Activated T-helper 1 cell treated with Interleukin-2 at 50 U/mL for 16 hours (primary cell): ENCODE data around the gene POLG2.
"Not testable (repeated sequence)": the region's sequence is repeated elsewhere in the genome, so short reads cannot be mapped to it uniquely, and the experiment has no call there.

Source experiments
- DNase-seq: peaks from one replicate; pipeline ENCODE4 v3.0.0-alpha.2; 2020; ENCODE audit warnings: low read depth

The POLG2 gene

DNA sequence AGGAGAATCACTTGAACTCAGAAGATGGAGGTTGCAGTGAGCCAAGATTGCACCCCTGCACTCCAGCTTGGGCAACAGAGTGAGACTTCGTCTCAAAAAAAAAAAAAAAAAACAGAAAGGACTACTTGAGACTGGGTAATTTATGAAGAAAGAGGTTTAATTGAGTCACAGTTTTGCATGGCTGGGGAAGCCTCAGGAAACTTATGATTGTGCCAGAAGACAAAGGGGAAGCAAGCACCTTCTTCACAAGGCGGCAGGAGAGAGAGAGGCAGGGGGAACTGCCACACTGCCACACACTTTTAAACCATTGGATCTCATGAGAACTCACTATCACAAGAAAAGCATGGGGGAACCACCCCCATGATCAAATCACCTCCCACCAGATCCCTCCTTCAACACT, 56.9 kb downstream of the POLG2 start:
- DNase-seq, result no peak

- DNase-seq, result not testable (repeated sequence)
Observed at GRCh38 chr17:64439521-64439920, 57.3 kb downstream of the POLG2 start.

- DNase-seq, result no peak
Observed at GRCh38 chr17:64437944-64438525, 58.8 kb downstream of the POLG2 start.

DNA sequence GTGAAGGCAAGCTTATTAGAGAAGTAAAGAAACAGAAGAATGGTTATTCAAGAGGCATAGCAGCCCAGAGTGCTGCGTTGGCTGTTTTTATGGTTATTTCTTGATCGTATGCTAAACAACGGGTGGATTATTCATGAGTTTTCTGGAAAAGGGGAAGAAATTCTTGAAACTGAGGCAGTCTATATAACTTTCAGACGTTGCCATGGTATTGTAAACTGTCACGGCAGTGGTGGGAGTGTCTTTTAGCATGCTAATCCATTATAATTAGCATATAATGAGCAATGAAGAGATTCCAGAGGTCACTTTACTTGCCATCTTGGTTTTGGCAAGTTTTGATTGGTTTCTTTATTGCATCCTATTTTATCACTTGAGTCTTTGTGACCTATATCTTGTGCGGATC, 65.3 kb downstream of the POLG2 start:
- DNase-seq, result no peak

DNA sequence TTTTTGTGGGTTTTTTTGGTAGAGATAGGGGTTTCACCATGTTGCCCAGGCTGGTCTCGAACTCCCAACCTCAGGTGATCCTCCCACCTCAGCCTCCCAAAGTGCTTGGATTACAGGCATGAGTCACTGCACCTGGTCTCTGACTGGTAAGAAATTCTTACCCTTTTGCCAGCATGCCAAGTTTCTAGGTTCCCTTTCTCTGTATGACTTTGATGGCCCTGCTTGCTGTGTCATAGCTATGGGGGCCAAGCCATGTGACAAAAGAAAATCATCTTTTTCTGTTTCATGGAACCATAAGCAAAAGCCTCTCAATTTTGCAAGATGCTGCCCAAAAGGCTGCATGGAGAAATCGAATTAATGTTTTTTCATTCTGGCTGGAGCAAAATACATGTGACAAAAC, 66.8 kb downstream of the POLG2 start:
- DNase-seq, result not testable (repeated sequence)

- no peak for DNase-seq
Observed at GRCh38 chr17:64428406-64428805, 68.4 kb downstream of the POLG2 start.
